OCI-LY3 (cell line): ENCODE measurements around the gene DAZAP1.

ENCODE experiments used
- EZH2phosphoT487 ChIP-seq: fragments of 200-600 bp; shearing (Covaris generic); IDR thresholded peaks from 2 replicates; pipeline ENCODE4 v1.6.1; 2018; ENCODE audit warnings: antibody characterized with exemption, mixed run types, low read depth
- TF ChIP-seq, protein P1 (sequence below): fragments of 200-600, 300-600 bp; sonication (generic); IDR thresholded peaks from 2 replicates; pipeline ENCODE4 v1.5.1; 2014; ENCODE audit warnings: antibody characterized with exemption, low read length, low read depth

- TF ChIP-seq, protein P1, sequence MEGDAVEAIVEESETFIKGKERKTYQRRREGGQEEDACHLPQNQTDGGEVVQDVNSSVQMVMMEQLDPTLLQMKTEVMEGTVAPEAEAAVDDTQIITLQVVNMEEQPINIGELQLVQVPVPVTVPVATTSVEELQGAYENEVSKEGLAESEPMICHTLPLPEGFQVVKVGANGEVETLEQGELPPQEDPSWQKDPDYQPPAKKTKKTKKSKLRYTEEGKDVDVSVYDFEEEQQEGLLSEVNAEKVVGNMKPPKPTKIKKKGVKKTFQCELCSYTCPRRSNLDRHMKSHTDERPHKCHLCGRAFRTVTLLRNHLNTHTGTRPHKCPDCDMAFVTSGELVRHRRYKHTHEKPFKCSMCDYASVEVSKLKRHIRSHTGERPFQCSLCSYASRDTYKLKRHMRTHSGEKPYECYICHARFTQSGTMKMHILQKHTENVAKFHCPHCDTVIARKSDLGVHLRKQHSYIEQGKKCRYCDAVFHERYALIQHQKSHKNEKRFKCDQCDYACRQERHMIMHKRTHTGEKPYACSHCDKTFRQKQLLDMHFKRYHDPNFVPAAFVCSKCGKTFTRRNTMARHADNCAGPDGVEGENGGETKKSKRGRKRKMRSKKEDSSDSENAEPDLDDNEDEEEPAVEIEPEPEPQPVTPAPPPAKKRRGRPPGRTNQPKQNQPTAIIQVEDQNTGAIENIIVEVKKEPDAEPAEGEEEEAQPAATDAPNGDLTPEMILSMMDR, result no peak
- no peak for TF ChIP-seq EZH2phosphoT487
Observed at GRCh38 chr19:1412323-1412923, 5.0 kb downstream of the DAZAP1 start.
